GM23338 (cell line): Measurements from ENCODE around the gene CEP95. TPM values are rescaled to one million over a fixed set of nuclear protein-coding genes. Genes with fewer than 3 reads are reported as not detected.

ENCODE experiments used
- ATAC-seq: fragments of 200-7000 bp; cut with Tn5 transposase; 3 replicates; pipeline ENCODE4 v1.9.1; 2020
- DNase-seq: peaks from one replicate; pipeline ENCODE4 v3.0.0-alpha.2; 2015; ENCODE audit warnings: low spot score
- H2AFZ ChIP-seq: fragments of 200-600 bp; sonication (generic); 2 replicates; pipeline ENCODE4 v1.8.0; 2016; ENCODE audit warnings: antibody characterized with exemption, mild to moderate bottlenecking, moderate library complexity
- H3F3A ChIP-seq: fragments of 200-600 bp; sonication (generic); replicated peaks from 2 replicates; pipeline ENCODE4 v1.8.0; 2017; ENCODE audit warnings: antibody characterized with exemption, mixed run types, low read depth
- H3K27ac ChIP-seq: fragments of 200-600 bp; sonication (generic); 2 replicates; pipeline ENCODE4 v1.6.1; 2016; ENCODE audit warnings: low read depth
- H3K27me3 ChIP-seq: fragments of 200-600 bp; sonication (generic); 2 replicates; pipeline ENCODE4 v1.8.0; 2016; ENCODE audit warnings: mild to moderate bottlenecking, mixed run types, moderate library complexity; ENCODE audit not compliant: insufficient read depth
- H3K36me3 ChIP-seq: fragments of 200-600 bp; sonication (generic); 2 replicates; pipeline ENCODE4 v1.8.0; 2016; ENCODE audit warnings: mild to moderate bottlenecking; ENCODE audit not compliant: insufficient read depth
- H3K4me1 ChIP-seq: fragments of 200-600 bp; sonication (generic); 2 replicates; pipeline ENCODE4 v1.8.0; 2016; ENCODE audit warnings: mild to moderate bottlenecking, moderate library complexity; ENCODE audit not compliant: insufficient read depth
- H3K4me2 ChIP-seq: fragments of 200-600 bp; sonication (generic); 2 replicates; pipeline ENCODE4 v1.7.1; 2017; ENCODE audit warnings: mixed run types
- H3K4me3 ChIP-seq: fragments of 200-600 bp; sonication (generic); 2 replicates; pipeline ENCODE4 v1.6.1; 2016; ENCODE audit warnings: mixed run types
- H3K79me2 ChIP-seq: fragments of 200-600 bp; sonication (generic); replicated peaks from 2 replicates; pipeline ENCODE4 v1.8.0; 2017; ENCODE audit warnings: mild to moderate bottlenecking; ENCODE audit not compliant: insufficient read depth
- H3K9me2 ChIP-seq: fragments of 200-600 bp; sonication (generic); 2 replicates; pipeline ENCODE4 v1.8.0; 2017; ENCODE audit not compliant: insufficient read depth
- H4K20me1 ChIP-seq: fragments of 200-600 bp; sonication (generic); replicated peaks from 2 replicates; pipeline ENCODE4 v1.8.0; 2017; ENCODE audit warnings: mild to moderate bottlenecking; ENCODE audit not compliant: insufficient read depth
- H3K27ac Mint-ChIP-seq: 2 replicates; pipeline ENCODE4 v1.8.0; 2020; ENCODE audit warnings: inconsistent platforms, mild to moderate bottlenecking, moderate library complexity, mixed read lengths
- H3K27me3 Mint-ChIP-seq: 3 replicates; pipeline ENCODE4 v1.8.0; 2022; ENCODE audit warnings: low read depth, mild to moderate bottlenecking, moderate library complexity, mixed read lengths, inconsistent platforms; ENCODE audit not compliant: insufficient read depth, poor library complexity
- H3K36me3 Mint-ChIP-seq: 3 replicates; pipeline ENCODE4 v1.8.0; 2021; ENCODE audit warnings: low read depth, mild to moderate bottlenecking, inconsistent platforms, moderate library complexity, mixed read lengths
- H3K4me1 Mint-ChIP-seq: 3 replicates; pipeline ENCODE4 v1.8.0; 2020; ENCODE audit warnings: mild to moderate bottlenecking, inconsistent platforms, mixed read lengths
- H3K4me3 Mint-ChIP-seq: 3 replicates; pipeline ENCODE4 v1.8.0; 2021; ENCODE audit warnings: moderate library complexity, mild to moderate bottlenecking, inconsistent platforms, mixed read lengths
- H3K9me3 Mint-ChIP-seq: 3 replicates; pipeline ENCODE4 v1.8.0; 2020; ENCODE audit warnings: moderate library complexity, mild to moderate bottlenecking, inconsistent platforms, mixed read lengths
- CREB1 ChIP-seq: fragments of 250-450 bp; sonication (Bioruptor Pico); IDR thresholded peaks from 2 replicates; pipeline ENCODE4 v1.5.0; 2020; ENCODE audit warnings: low read depth, mild to moderate bottlenecking, moderate library complexity
- EZH2 ChIP-seq: fragments of 200-600 bp; sonication (generic); IDR thresholded peaks from one replicate; pipeline ENCODE4 v1.8.0; 2017; ENCODE audit warnings: antibody characterized with exemption, mild to moderate bottlenecking, low read depth; ENCODE audit not compliant: unreplicated experiment
- EZH2phosphoT487 ChIP-seq: fragments of 200-600 bp; sonication (generic); IDR thresholded peaks from one replicate; pipeline ENCODE4 v1.8.1; 2018; ENCODE audit warnings: antibody characterized with exemption; ENCODE audit not compliant: unreplicated experiment
- NANOG ChIP-seq: IDR thresholded peaks from 2 replicates; pipeline ENCODE4 v1.6.1; 2016; ENCODE audit warnings: antibody characterized with exemption, borderline replicate concordance
- POLR2AphosphoS5 ChIP-seq: IDR thresholded peaks from 2 replicates; pipeline ENCODE4 v1.6.1; 2016; ENCODE audit warnings: antibody characterized with exemption, low read depth
- STAT1 ChIP-seq: IDR thresholded peaks from one replicate; pipeline ENCODE4 v1.6.1; 2016; ENCODE audit warnings: antibody characterized with exemption; ENCODE audit not compliant: unreplicated experiment
- ZNF114 ChIP-seq: fragments of 250-450 bp; sonication (Bioruptor Pico); IDR thresholded peaks from 2 replicates; pipeline ENCODE4 v1.5.0; 2020; ENCODE audit warnings: mild to moderate bottlenecking, moderate library complexity
- ZNF331 ChIP-seq: fragments of 250-450 bp; sonication (Bioruptor Pico); IDR thresholded peaks from 2 replicates; pipeline ENCODE4 v1.5.0; 2020; ENCODE audit warnings: low read depth, mild to moderate bottlenecking, moderate library complexity
- ZNF462 ChIP-seq: fragments of 250-450 bp; sonication (Bioruptor Pico); IDR thresholded peaks from 2 replicates; pipeline ENCODE4 v1.5.0; 2020; ENCODE audit warnings: mild to moderate bottlenecking, moderate library complexity
- polyA plus RNA-seq: library from polyadenylated mRNA; unstranded; fragments of >200 nt; fragmentation: Nextera tagmentation; extraction: Ambion mirVana; gene quantifications from 2 replicates; pipeline ENCODE4 v1.2.1, GENCODE V29; 2016
- total RNA-seq: library from RNA; depleted of rRNA; stranded (reverse); fragments of >200 nt; shearing (Covaris generic); gene quantifications from 2 replicates; pipeline ENCODE4 v1.2.3, GENCODE V29; 2014

CEP95 gene
- total and polyA plus RNA-seq, 2 experiments from 2014 or later = 41.1 to 45.4 TPM

- Histone ChIP-seq H3K4me3 (no peak overlapping the region), H3K27ac (peak overlapping the region; percentile 12; the same call in 1 of the 2 replicates)
- TF ChIP-seq EZH2 (no peak), STAT1 (no peak), CREB1 (CRISPR knock-in tag) (no peak), POLR2AphosphoS5 (no peak), ZNF331 (CRISPR knock-in tag) (no peak), ZNF114 (no peak), EZH2phosphoT487 (no peak), ZNF462 (CRISPR knock-in tag) (no peak), NANOG (no peak)
These were observed 5.7 kb upstream of the CEP95 start for GRCh38 chr17:64500862-64501765.

More at GRCh38 chr17:64500862-64501765, 5.7 kb upstream of the CEP95 start:
- peaks cover 68% of the 10 kb centered on the region for H3F3A ChIP-seq
- DNase-seq (no peak), ATAC-seq (no peak)
- H3K4me2 ChIP-seq = no peak overlapping the region
- Mint-ChIP-seq H3K4me1 (peaks cover 63% of the 10 kb centered on the region), H3K9me3 (peaks cover 7% of the 10 kb centered on the region; the same call in 2 of the 3 replicates), H3K36me3 (peaks cover 89% of the 10 kb centered on the region), H3K27ac (peak overlapping the region; percentile 56), H3K27me3 (peaks cover 32% of the 10 kb centered on the region), H3K4me3 (peak overlapping the region; percentile 49; the same call in 2 of the 3 replicates)
- peaks cover 4% of the 10 kb centered on the region; the same call in 1 of the 2 replicates for H3K4me1 ChIP-seq
- H3K79me2 ChIP-seq = peaks cover 73% of the 10 kb centered on the region
- H2AFZ ChIP-seq = no peak overlapping the region
- H4K20me1 ChIP-seq = peaks cover 56% of the 10 kb centered on the region
- H3K36me3 ChIP-seq = peaks cover 64% of the 10 kb centered on the region
- no peaks in the 10 kb centered on the region for H3K9me2 ChIP-seq
- no peaks in the 10 kb centered on the region for H3K27me3 ChIP-seq
